ENCODE data around the gene SPEG. TPM values are rescaled to one million over a fixed set of nuclear protein-coding genes. Genes with fewer than 3 reads are reported as not detected.

SPEG gene
- total and polyA plus RNA-seq, 2 of the 13 experiments (the other 11 are each of a cell fraction or from before 2014, with no cell fraction given), result 0.18 to 0.24 TPM

GRCh38 chr2:219495531-219496122 is 61.0 kb downstream of the SPEG start (continued):
- TF ChIP-seq HIC2 (CRISPR knock-in tag; IDR thresholded peaks at IDR 0.05; ENCODE audit: low read depth) (no peak), PRDM15 (CRISPR knock-in tag; IDR thresholded peaks at IDR 0.05) (no peak), ZNF790 (CRISPR knock-in tag; IDR thresholded peaks at IDR 0.05; ENCODE audit: borderline replicate concordance) (0 out of 2 replicates have a peak, but pooled peaks have one; percentile 55), THYN1 (CRISPR knock-in tag; IDR thresholded peaks at IDR 0.05; ENCODE audit: borderline replicate concordance, low read depth) (no peak), CAMTA2 (CRISPR knock-in tag; IDR thresholded peaks at IDR 0.05; ENCODE audit: borderline replicate concordance) (no peak), KDM3A (CRISPR knock-in tag; IDR thresholded peaks at IDR 0.05; ENCODE audit: low read depth) (no peak), SMARCE1 (IDR thresholded peaks at IDR 0.05; ENCODE audit: borderline replicate concordance) (no peak), HIVEP1 (CRISPR knock-in tag; IDR thresholded peaks at IDR 0.05) (no peak), ZNF776 (CRISPR knock-in tag; IDR thresholded peaks at IDR 0.05) (no peak), TBX2 (CRISPR knock-in tag; IDR thresholded peaks at IDR 0.05; ENCODE audit: borderline replicate concordance) (peak; percentile 58; the same call in 1 of the 2 replicates), SP4 (CRISPR knock-in tag; IDR thresholded peaks at IDR 0.05) (no peak), MATR3 (CRISPR knock-in tag; IDR thresholded peaks at IDR 0.05) (no peak), ZNF143 (CRISPR knock-in tag; IDR thresholded peaks at IDR 0.05) (no peak), ZFYVE20 (CRISPR knock-in tag; IDR thresholded peaks at IDR 0.05; ENCODE audit: borderline replicate concordance, low read depth) (no peak), ZNF615 (CRISPR knock-in tag; IDR thresholded peaks at IDR 0.05; ENCODE audit: borderline replicate concordance) (no peak), KDM2A (CRISPR knock-in tag; IDR thresholded peaks at IDR 0.05; ENCODE audit: borderline replicate concordance, low read depth) (peak; percentile 42; the same call in 1 of the 2 replicates), RCOR2 (CRISPR knock-in tag; IDR thresholded peaks at IDR 0.05) (no peak), NFYB (CRISPR knock-in tag; IDR thresholded peaks at IDR 0.05) (0 out of 2 replicates have a peak, but pooled peaks have one; percentile 34)
- TF ChIP-seq, protein P1, sequence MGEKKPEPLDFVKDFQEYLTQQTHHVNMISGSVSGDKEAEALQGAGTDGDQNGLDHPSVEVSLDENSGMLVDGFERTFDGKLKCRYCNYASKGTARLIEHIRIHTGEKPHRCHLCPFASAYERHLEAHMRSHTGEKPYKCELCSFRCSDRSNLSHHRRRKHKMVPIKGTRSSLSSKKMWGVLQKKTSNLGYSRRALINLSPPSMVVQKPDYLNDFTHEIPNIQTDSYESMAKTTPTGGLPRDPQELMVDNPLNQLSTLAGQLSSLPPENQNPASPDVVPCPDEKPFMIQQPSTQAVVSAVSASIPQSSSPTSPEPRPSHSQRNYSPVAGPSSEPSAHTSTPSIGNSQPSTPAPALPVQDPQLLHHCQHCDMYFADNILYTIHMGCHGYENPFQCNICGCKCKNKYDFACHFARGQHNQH (CRISPR knock-in tag; IDR thresholded peaks at IDR 0.05), result no peak
- TF ChIP-seq, protein P2, sequence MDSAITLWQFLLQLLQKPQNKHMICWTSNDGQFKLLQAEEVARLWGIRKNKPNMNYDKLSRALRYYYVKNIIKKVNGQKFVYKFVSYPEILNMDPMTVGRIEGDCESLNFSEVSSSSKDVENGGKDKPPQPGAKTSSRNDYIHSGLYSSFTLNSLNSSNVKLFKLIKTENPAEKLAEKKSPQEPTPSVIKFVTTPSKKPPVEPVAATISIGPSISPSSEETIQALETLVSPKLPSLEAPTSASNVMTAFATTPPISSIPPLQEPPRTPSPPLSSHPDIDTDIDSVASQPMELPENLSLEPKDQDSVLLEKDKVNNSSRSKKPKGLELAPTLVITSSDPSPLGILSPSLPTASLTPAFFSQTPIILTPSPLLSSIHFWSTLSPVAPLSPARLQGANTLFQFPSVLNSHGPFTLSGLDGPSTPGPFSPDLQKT (CRISPR knock-in tag; IDR thresholded peaks at IDR 0.05; ENCODE audit: borderline replicate concordance), result no peak
- TF ChIP-seq, protein P3, sequence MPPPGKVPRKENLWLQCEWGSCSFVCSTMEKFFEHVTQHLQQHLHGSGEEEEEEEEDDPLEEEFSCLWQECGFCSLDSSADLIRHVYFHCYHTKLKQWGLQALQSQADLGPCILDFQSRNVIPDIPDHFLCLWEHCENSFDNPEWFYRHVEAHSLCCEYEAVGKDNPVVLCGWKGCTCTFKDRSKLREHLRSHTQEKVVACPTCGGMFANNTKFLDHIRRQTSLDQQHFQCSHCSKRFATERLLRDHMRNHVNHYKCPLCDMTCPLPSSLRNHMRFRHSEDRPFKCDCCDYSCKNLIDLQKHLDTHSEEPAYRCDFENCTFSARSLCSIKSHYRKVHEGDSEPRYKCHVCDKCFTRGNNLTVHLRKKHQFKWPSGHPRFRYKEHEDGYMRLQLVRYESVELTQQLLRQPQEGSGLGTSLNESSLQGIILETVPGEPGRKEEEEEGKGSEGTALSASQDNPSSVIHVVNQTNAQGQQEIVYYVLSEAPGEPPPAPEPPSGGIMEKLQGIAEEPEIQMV (CRISPR knock-in tag; IDR thresholded peaks at IDR 0.05; ENCODE audit: low read depth), result no peak
